ENCODE results near the gene DLG2.

The DLG2 gene

GRCh38 chr11:84097186-84097585 is 1530.0 kb downstream of the DLG2 start:
- no peak for DNase-seq (ENCODE audit: low spot score)

- DNase-seq (ENCODE audit: low spot score), result no peak
Measured at GRCh38 chr11:84091212-84091986, 1535.7 kb downstream of the DLG2 start.

GRCh38 chr11:84089072-84090057 is 1537.8 kb downstream of the DLG2 start:
- no peak for DNase-seq (ENCODE audit: low spot score)

GRCh38 chr11:84071851-84072250 is 1555.3 kb downstream of the DLG2 start:
- no peak for DNase-seq (ENCODE audit: low spot score)

- no peak for DNase-seq (ENCODE audit: low spot score)
Measured at GRCh38 chr11:84069048-84069447, 1558.1 kb downstream of the DLG2 start.

- DNase-seq (ENCODE audit: low spot score), result no peak
Measured at GRCh38 chr11:84061726-84062125, 1565.4 kb downstream of the DLG2 start.

- no peak for DNase-seq (ENCODE audit: low spot score)
Measured at GRCh38 chr11:84056653-84057376, 1570.3 kb downstream of the DLG2 start.

GRCh38 chr11:84045146-84045545 is 1582.0 kb downstream of the DLG2 start:
- no peak for DNase-seq (ENCODE audit: low spot score)

- DNase-seq (ENCODE audit: low spot score), result no peak
Measured at GRCh38 chr11:84044706-84045105, 1582.4 kb downstream of the DLG2 start.

GRCh38 chr11:84036664-84037194 is 1590.4 kb downstream of the DLG2 start:
- DNase-seq (ENCODE audit: low spot score), result no peak

- DNase-seq (ENCODE audit: low spot score), result no peak
Measured at GRCh38 chr11:84035645-84036044, 1591.5 kb downstream of the DLG2 start.

- DNase-seq (ENCODE audit: low spot score), result no peak
Measured at GRCh38 chr11:84034484-84034883, 1592.7 kb downstream of the DLG2 start.

- no peak for DNase-seq (ENCODE audit: low spot score)
Measured at GRCh38 chr11:84024266-84024665, 1602.9 kb downstream of the DLG2 start.

- DNase-seq (ENCODE audit: low spot score), result no peak
Measured at GRCh38 chr11:84022695-84023094, 1604.4 kb downstream of the DLG2 start.

- DNase-seq (ENCODE audit: low spot score), result no peak
Measured at GRCh38 chr11:84022201-84022600, 1604.9 kb downstream of the DLG2 start.

- no peak for DNase-seq (ENCODE audit: low spot score)
Measured at GRCh38 chr11:84021291-84021690, 1605.9 kb downstream of the DLG2 start.

- no peak for DNase-seq (ENCODE audit: low spot score)
Measured at GRCh38 chr11:84019571-84020194, 1607.5 kb downstream of the DLG2 start.

GRCh38 chr11:84014539-84014938 is 1612.6 kb downstream of the DLG2 start:
- no peak for DNase-seq (ENCODE audit: low spot score)

- no peak for DNase-seq (ENCODE audit: low spot score)
Measured at GRCh38 chr11:84012171-84012826, 1614.8 kb downstream of the DLG2 start.

- no peak for DNase-seq (ENCODE audit: low spot score)
Measured at GRCh38 chr11:84003181-84003580, 1624.0 kb downstream of the DLG2 start.

- no peak for DNase-seq (ENCODE audit: low spot score)
Measured at GRCh38 chr11:83998921-83999320, 1628.2 kb downstream of the DLG2 start.

Data from CD4-positive, alpha-beta T cell treated with Interleukin-2 at 100 ng/mL for 4 hours (primary cell).